Endometrial microvascular endothelial cells (primary cell): Measurements from ENCODE around the gene TBX1. TPM values are rescaled to one million over a fixed set of nuclear protein-coding genes. Genes with fewer than 3 reads are reported as not detected.

Source experiments
- in situ Hi-C: cut with HindIII; loops from 2 replicates; pipeline ENCODE4 v1.10.0; 2017; ENCODE audit warnings: low sequenced_read_pairs, low pct_unique_long_range_greater_than_20kb; ENCODE audit errors: inconsistent ontology term
- total RNA-seq: library from RNA; depleted of rRNA; stranded (reverse); fragments of >200 nt; gene quantifications from one replicate; pipeline ENCODE4 v1.2.3, GENCODE V29; 2015; ENCODE audit errors: inconsistent ontology term

TBX1 gene
- total RNA-seq, 1 donor from 2014 or later: not detected

DNA sequence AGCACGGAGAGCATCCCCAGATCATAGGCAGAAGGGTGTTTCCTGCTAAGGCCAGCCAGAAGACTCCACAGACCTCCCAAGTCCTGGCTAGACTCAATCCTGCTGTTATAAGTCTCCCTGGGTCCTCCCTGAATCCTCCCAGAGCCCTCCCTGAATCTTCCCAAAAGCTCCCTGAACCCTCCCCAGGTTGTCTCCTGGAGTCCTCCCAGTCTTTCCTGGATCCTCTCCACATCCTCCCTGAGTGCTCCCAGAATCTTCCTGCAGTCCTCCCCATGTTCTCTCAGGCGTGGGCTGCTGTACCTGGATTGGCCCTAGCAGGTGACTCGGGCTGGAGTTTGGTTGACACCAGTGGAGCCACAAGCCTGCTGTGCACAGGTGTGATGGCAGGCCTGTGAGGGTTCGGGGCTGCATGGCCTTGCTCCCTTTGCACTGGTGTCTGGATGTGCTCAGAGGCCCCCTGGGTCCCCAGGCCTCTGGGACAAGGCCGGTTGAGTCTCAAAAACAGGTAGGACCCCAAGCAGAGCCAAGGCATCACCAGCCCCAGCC lies 25.7 kb upstream of the TBX1 start:
- in situ Hi-C loops: no loop called here

DNA sequence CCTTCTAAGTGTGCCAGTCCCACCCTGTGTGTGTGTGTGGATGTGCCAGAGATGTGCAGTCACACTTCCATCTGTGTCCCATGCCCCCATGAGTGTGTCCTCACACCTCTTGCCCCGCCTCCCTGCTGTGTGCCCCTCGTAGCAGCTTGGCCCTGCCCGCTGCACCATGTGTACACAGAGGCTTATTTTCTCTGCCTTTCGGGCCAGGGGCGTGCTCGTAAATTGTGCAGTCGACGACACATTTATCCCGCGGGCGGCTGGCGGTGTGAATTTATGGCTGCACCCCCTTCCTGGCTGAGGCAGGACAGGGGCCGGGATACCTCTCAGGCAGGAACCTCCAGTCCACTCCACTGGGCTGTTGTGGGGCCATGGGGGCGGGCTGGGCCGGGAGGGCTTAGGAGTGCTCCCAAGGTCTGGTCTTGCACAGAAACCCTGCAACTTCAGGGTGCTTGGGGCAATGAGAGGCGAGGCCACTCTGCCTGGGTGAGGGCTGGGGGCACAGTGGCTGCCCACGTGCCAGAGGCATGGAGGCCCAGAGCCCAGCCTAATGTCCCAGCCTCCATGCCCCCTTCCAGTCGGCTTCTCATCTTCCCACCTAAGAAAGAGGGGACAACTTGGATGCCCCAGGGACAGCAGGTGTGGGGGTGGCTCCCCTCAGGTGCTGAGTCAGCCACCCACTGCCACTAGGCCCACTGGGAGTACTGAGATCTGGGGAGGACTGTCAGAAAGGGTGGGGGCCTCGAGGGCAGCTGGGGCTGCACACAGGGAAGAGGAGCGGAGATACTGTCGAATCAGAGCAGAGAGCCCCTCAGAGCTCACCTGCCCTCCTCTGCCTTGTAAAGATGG lies 24.7 kb upstream of the TBX1 start:
- in situ Hi-C loops: no loop called here

DNA sequence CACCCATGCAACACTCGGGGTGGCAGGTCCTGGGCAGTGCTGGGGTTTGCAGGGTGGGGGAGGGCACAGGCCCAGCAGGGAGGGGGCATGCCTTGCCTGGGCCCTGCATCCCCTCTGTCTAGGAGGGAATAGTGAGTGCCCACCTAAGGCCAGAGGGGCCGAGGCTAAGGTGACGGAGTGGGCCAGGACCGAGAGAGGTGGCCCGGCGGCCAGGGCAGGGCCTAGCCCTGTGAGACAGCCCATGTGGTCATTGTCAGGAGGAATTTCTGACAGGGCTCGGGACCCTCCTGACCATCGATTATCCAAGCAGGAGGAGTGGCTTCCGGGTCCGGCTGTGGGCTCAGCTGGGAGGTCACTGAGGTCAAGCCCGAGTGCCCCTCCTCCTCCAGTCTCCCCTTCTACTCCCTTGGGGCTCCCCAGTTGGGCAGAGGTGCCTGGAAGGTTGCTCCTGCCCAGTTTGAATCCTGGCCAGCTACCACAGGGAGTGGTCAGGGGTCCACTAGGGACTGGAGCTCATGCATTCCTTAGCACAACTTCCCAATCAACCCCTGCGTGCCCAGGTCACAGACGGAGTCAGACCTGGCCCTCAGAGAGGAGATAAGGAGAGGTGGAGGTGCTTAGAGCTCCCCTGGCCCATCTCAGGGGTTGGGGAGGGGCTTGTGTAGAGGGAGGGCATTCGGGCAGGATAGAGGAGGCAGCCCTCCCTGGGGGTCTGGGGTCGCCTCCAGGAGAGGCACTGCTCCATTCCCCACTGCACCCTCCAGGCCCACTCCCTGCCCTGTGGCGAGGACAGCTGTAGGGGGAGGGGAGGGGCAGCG lies 22.5 kb upstream of the TBX1 start:
- in situ Hi-C loops: no loop called here

DNA sequence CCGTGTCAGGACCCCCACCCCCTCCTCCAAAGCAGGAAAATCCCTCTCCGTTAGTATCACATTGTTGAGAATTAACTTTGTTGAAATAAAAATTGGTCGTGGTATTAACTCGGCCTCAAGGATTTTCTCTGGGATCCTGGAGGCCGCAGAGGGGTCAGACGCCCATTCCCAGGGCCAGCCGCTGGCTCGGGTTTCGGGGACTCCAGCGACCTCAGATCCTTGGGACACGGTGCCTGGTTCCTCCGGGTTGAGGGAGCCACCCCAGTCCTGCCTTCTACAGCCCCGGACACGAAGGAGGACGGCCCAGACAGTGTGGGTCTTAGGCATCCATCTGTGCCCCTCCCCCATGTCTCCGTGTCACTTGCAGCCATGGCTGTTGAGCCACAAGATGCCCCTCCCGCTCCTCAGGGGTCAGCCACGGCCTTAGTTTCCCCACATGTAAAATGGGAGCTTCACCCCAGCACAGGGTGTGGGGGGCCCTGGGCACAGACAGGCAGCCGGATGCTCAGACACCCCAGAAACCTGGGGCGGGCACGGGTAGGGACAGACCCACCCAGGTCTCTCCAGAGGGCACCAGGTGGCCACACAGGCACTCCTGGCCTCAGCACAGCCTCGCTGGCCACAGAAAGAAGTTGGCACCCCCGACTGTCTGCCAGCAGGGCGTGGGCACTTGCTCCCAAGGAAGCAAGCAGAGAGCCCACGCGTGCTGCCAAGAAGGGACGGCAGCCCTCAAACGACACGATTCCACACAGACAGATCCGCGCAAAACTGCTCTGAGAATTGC lies 21.7 kb upstream of the TBX1 start:
- in situ Hi-C loops: no loop called here

DNA sequence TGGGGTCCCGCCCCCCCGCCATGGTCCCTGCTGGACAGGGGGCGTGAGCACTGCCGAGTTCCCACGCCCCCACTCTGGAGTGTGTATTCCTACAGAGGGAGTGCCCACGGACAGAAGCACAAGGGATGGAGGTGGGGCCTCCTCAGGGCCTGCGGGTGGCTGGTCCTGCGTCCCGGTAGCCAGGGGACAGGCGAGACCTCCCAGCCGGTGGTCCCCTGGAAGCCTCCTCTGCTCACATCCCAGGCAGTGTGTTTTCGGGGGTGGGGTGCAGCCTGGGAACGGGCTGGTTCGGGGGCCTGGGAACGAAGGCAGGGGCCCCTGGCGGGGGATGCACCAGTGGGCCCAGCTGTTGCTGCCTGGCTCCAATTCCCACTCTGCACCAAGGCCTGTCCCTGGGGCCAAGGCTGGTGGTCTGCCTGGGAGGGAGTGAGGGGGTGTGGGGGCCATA lies 21.1 kb upstream of the TBX1 start:
- in situ Hi-C loops: no loop called here

DNA sequence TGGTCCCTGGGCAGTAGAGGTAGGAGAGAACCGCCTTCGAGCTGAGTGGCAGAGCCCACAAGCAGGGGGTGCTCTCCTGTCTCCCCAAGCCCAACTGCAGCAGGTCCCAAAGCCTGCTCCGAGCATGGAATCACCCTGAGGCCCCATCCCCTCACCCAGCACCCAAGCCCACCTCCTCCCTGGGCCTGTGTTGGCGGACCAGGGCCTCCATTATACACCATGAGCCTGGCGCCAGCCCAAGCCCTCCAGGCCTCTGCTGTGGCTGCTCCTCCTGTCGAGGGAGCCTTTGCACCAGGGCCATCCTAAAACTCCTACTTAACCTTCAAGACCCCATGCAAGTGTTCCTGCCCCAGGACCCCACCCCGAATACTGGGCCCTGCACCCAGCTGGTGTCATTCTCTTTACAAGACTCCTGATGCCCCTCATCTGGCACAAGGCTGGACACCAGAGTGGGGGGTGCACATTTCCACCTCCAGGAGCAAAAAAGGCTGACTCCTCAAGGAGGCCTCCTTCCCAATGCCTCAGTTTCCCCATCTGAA lies 20.6 kb upstream of the TBX1 start:
- in situ Hi-C loops: no loop called here

DNA sequence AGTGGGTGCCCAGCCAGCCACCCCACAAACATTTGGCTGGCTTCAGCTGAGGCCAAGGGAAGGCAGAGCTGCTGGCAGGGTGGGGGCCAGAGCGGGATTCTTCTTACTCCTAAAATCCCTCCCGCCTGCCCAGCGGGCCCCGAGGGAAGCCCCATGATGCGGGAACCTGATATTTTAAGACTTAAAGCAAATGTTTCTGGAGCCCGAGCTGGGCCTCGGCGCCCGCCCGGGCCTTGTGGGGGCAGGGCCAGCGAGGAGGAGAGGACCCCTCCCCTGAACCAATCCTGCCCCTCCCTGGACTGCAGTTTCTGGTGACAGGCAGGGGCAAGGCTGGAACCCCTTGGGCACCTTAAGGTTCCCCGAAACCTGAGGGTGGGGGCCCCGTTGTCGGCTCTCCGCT lies 20.0 kb upstream of the TBX1 start:
- in situ Hi-C loops: no loop called here

DNA sequence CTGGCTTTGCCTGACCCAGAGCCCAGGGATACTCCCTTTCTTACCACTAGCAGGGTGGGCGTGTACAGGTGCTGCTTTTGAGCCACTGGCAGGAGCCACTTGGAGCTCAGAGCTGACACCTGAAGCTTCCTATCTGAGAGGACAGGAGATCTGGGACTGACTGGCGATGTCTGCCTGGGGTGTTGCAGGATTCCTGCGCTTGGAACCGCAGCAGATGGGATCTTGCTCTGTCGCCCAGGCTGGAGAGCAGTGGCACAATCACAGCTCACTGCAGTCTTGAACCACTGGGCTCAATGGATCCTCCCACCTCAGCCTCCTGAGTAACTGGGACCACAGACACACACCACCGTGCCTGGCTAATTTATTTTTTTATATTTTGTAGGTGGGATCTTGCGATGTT lies 19.5 kb upstream of the TBX1 start:
- in situ Hi-C loops: no loop called here

DNA sequence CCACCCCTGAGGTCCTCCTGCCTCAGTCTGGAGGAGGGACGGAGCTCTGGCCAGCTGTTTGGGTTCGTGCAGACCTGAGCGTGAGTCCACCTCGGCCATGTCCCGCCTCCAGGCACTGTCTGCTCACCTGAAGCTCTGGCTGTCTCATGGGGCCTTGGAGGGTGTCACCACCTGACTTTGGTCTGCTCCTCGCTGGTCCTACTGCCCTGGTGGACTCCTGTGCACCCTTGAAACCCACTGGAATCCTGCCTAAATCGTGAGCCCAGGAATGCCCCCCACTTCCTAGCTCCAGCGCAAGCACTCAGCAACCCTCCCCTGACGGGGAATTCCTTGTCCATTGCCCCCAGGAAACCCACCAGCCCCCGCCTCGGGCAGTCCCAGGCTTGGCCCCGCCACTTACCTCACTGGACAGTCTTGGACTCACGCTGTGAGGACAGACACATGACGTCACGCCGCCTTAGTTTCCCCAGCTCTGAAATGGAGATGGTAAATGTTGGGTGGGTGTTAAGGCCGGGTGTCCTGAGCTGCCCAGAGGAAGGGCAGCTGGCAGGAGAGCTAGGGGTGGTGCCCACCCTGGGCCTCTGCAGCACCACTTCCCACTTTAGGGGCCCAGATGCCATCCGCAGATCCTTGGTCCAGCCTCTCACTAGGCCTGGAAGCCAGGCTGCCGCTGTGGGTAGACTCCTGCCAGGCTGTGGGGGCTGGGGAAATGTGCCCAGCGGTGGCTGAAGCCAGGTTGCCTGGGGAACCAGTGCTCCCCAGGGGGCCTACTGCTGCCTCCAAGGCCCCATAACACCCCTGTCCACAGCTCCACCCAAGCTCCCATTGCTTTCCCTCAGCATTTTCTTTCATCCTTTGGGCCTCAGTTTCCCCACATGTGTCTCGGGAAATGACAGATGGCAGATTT lies 18.2 kb upstream of the TBX1 start:
- in situ Hi-C loops: no loop called here

DNA sequence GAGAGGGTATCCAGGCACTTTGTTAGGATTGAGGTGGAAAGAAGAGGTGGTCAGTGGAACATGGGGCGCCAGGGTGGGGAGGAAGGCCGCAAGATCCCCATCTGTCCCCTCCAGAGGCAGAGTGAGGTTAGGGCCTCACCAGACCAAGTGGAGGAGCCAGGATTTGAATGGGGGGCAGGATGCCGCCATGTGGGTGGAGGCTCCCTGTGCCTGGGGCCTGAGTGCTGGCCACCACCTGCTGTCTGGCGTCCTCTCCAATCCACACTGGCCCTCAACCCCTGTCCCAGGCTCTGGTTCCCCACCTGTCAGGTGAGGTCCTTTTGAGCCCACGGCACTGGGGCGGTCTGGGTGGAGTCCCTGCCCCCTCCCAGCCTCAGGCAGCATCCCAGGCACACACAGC lies 17.5 kb upstream of the TBX1 start:
- in situ Hi-C loops: no loop called here

DNA sequence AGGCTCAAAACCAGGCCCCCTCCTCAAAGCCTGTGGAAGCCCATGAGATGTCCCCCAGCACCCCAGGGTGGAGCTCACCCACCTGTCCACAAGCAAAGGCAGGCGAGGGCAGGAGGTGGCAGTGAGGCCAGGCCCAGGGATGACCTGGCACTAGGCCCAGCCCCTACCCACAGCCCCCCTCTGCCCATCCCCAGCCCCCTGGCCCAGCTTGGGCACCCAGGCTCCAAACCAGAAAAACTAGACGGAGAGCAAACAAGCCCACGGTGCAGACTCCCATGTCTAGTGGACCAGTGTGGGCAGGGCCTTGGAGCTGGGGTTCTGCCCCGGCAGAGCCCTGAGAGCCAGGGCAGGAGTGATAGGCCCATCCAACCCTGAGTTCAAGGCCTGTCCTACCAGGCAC lies 16.9 kb upstream of the TBX1 start:
- in situ Hi-C loops: no loop called here

DNA sequence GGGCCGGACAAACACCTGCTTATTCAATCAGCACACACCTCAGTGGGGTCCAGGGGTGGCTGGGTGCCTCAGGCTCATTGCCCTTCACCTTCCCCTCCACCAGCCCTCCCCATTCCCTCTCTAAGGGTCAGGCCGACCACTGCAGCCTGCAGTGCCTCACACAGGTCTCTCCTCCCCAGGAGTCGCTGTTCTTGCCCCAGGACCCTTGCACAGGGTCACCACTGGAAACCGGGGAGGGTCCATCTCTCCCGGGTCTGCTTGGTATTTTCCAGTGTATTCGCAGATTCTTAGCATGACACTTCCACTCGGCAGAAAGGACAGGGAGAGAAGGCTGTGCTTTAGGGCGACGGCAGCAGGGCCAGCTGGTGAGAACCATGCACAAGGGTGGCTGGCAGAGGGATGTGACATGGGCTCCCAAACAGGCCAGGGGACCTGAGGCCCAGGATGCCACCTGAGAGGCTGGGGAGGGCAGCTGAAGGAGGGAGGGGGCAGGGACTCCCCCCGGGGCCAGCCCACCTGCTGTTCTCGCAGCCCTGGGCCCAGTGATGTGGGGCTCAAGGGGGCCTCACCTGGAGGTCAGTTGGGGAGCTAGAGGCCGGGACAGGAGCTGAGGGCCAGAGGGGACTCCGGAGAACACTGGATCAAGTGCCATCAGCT lies 16.1 kb upstream of the TBX1 start:
- in situ Hi-C loops: no loop called here

DNA sequence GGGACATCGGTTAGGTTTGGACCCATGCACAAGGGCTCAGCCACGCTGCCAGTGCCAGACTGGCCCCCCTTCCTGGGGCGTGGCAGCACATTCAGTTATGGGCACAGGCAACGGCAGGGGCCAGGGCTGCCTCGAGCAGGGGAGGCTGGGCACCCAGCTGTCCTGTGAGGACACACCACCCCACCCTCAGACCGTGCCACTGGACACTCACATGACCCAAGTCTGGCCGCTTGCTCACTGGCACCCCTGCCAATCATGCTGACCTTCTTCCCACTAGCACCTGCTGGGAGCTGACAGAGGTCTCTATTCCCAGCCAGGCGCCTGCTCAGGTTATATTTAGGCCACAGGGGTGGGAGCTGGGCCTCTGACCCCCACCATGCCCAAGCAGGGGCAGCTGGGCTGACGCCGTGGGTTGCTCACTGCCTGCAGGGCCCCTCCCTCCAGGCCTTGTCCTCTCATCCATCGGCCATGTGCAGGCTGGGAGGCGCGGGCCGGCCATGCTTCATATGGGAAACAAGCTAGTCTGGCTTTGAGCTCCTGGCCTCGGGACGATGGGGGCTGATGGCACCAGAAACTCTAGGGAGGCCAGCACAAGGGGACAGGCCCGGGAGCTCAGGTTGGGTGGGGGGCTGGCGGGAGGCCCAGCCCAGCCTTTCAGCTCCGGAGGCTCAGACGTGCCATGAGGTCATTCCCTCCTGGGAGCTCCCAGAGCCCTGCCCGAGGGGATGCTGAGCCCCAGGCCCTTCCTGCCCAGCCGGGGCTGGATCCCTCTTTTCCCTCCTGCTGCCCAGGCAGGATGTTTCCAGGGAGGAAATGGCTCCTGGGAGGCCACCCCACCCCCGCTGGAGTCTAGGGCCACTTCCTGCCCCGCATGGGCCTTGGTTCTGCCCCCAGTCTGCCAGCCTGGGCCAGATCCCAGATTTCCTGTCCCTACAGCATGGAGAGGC lies 15.2 kb upstream of the TBX1 start:
- in situ Hi-C loops: no loop called here

DNA sequence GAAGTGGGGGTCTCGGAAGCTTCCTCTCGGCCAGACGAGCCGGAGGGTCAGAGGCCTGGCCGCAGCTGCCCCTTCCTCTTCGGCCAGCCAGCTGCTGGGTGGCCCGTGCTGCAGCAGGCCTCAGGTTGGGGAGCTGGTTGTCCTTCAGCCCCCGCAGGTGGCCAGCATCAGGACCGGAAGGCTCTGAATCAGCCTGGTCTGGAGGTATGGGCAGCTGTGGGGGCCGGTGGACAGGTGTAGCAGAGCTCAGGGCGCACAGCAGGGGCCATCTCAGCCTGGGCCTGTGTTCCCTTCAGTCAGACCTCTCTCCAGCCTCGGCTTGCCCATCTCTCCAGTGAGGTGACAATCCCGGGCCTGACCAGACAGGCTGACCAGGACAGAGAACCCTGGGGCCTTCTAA lies 13.9 kb upstream of the TBX1 start:
- in situ Hi-C loops: no loop called here

DNA sequence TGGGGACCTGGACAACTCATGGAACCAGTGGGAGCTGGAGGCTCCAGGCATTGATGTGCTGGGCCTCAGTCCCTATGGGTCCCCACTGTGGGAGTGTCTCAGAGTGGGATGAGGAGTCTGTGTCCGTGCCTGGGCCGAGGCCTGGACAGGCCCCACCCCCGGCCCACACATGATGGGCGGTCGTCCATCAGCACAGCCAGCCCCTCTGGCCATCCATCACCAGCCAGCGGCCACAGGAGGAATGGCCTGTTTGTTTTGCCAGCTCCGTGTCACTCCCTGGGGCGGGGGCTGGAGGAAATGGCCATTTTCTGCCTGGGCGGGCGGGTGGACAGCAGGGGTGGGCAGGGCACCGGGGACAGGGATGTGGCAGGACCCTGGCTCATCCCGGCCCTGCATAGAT lies 13.0 kb upstream of the TBX1 start:
- in situ Hi-C loops: no loop called here

DNA sequence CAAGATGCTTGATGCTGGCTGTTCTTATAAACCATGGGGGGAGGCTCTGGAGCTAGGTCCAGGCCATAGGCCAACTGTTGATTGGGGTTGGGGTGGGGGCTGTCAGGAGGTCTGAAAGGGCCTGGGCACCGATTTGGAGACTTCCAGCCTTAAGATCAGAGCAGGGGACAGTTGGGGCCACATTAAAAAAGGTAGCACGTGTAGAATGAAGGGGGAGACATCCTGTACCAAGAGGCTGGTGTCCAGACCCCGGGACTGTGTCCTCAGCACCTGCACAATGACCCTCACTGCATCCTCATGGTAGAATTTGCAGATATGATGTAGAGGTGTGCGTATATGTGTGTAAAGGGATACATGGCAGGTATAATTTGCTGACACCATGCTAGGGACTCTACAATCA lies 12.4 kb upstream of the TBX1 start:
- in situ Hi-C loops: no loop called here
